COLO829 (cell line): ENCODE results near the gene IL1RAPL2.
"Not testable (repeated sequence)": the region's sequence is repeated elsewhere in the genome, so short reads cannot be mapped to it uniquely, and the experiment has no call there.

ENCODE experiments used
- DNase-seq: peaks from one replicate; pipeline ENCODE4 v3.0.0; 2012; ENCODE audit warnings: low spot score

Gene IL1RAPL2

GRCh38 chrX:105018865-105019264 is 452.9 kb downstream of the IL1RAPL2 start:
- no peak for DNase-seq

GRCh38 chrX:105028962-105029361 is 463.0 kb downstream of the IL1RAPL2 start:
- DNase-seq = not testable (repeated sequence)

DNA sequence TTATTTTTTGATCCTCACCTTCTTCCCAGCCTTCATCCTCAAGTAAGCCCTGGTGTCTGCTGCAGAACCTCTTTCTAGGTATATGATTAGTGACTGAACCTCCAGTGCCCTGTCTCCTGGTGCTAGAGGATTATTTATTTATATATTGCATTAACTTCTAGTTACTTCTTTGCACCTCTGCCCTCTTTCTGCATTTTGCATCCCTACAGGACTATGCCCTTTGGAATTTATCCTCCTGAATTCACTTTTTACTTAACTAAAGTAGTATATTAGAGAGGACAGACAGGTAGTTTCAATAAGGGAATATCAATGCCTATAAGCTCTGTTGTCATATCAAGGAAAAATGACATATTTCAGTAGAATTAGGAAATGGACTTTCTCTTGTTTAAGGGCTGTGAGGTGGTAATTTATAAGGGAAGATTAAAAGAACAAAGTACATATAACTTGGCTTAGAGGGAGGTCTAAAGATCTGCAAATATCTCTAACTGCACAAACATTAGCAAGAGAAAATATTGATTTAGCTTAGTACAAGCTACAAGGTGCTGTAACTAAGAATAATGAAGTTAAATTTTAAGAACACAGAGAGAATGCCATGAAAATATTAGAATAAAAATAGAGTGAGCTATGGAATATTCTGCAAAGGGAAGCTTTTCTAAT is 472.8 kb downstream of the IL1RAPL2 start:
- DNase-seq = no peak

DNA sequence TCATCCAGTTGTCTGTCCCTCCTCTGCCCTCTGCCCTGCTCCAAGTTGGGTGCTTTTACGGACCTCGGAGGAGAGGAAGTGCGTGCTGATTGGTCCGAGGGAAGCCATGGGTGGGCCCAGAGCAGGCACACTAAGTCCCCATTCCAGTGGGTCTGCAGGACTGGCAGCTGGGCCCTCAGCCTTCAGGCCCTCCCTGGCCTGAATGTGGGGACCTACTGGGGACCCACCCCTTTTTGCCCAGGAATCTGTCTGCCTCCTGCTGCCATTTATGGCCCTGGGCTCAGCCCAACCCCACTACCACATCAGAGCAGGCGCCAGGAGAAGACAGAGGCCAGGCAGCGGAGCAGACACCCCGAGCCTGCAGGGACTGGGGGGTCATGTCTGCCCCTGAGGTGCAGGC is 484.9 kb downstream of the IL1RAPL2 start:
- no peak for DNase-seq

DNA sequence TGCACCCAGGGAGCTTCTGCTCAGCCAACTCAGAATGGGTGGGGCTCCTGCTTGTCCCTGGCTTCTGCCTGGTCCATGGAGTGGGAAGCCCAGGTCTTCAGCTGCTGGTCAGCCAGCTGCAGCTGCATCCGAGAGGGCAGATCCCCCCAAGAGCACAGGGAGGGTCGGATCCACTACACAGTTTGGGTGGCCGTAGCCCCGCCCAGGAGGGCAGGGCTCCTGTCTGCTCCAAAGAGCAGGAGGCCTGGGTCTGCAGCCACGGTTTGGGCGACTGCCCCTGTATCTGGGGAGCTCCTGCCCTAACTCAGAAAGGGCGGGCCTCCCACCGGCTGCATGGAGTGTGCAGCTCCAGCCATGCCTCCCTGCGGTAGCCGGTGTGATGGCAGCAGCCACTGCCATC is 485.4 kb downstream of the IL1RAPL2 start:
- DNase-seq = no peak

DNA sequence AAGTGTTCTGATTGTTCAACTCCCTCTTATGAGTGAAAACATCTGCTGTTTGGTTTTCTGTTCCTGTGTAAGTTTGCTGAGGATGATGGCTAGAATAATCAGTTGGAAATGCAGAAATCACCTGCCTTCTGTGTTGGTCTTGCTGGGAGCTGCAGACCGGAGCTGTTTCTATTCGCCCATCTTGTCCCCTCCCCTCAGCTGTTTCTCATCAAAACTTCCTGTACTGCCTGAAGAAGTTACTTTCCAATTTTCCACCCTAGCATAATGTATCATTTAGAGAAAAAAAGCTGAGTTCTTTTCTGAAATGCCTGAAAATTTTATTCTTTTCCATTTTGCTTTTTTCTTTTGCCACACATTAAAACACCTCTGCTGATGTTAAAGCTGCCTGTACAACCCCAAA is 486.9 kb downstream of the IL1RAPL2 start:
- DNase-seq = no peak

DNA sequence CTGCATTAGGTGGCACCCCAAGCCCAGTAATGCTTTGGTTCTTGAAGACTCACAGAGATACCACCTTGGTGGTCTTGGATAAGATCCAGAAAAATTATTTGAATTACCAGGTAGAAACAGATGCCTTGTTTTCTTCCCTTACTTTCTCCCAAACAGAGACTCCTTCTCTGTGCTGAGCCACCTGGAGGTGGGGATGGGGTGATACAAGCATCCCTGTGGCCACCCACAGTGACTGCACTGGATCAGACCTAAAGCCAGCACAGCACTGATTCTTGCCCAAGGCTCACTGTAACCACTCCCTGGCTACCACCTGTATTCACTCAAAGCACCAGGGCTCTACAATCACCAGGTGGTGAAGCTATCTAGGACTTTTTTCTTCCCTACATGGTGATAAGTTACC is 497.7 kb downstream of the IL1RAPL2 start:
- no peak for DNase-seq

GRCh38 chrX:105098201-105098600 is 532.2 kb downstream of the IL1RAPL2 start:
- no peak for DNase-seq

GRCh38 chrX:105098812-105099211 is 532.8 kb downstream of the IL1RAPL2 start:
- DNase-seq = no peak

GRCh38 chrX:105101378-105101777 is 535.4 kb downstream of the IL1RAPL2 start:
- no peak for DNase-seq

DNA sequence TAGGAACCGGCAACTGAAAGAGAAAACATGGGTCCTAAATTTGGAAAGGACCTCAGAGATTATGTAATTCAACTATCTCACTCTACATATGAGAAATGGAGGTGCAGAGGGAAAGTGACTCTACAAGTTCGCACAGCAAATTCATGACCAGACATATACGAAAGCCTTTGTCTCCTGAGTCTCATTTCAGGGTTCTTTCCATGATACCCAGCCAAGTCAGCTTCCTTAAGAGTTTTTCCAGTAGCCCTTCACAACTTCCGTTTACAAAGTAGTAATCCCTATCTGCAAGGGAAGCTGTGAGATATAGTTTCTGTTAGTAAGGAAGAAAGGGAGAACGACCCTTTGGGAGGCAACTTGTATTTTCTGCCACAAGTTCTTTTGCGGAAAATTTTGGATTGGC is 543.9 kb downstream of the IL1RAPL2 start:
- no peak for DNase-seq

DNA sequence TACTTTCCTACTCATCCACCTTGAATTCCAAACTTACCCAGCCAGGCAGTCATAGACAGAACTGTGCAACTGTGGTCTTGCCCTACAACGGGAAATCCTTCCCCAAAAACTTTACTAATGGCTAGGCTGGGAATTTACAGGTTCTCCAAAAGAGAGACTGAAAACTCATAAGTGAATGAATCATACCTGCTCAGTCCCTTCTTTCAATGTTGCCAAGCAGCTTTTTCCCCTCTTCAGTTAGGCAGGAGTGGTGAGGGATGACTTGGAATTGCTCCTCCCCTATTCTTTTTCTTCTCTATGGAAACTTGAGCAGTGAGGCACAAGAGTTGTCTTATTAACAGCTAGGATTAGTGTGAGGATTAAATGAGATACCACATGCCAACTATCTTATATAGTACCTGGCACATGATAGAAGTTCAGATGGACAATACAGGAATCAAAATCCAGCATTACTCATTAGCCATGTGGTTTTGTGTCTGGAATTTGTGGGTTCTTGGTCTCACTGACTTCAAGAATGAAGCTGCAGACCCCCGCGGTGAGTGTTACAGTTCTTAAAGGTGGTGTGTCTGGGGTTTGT is 548.6 kb downstream of the IL1RAPL2 start:
- no peak for DNase-seq

- DNase-seq = not testable (repeated sequence)
These were observed 549.8 kb downstream of the IL1RAPL2 start for GRCh38 chrX:105115596-105116320.

- no peak for DNase-seq
These were observed 550.5 kb downstream of the IL1RAPL2 start for GRCh38 chrX:105116486-105116885.

GRCh38 chrX:105117621-105118020 is 551.6 kb downstream of the IL1RAPL2 start:
- no peak for DNase-seq

- no peak for DNase-seq
These were observed 554.5 kb downstream of the IL1RAPL2 start for GRCh38 chrX:105120463-105120862.

DNA sequence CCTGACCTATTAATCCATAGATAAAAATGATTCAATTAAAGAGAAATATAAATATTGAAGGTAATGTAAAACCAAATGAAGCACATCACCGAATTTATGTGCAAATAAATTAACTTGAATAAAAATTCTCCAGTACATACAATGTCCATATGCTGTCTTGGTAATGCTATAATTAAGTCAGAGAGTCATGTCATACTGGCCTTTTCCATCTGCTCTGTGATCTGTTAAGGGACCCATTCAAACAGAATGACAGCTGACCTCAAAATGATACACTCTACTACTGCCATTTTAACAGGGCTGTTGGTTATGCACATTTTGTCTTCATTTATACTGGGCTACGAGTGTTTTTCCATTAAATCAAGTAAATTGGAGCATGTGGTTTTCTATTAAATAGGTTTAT is 555.2 kb downstream of the IL1RAPL2 start:
- DNase-seq = no peak

DNA sequence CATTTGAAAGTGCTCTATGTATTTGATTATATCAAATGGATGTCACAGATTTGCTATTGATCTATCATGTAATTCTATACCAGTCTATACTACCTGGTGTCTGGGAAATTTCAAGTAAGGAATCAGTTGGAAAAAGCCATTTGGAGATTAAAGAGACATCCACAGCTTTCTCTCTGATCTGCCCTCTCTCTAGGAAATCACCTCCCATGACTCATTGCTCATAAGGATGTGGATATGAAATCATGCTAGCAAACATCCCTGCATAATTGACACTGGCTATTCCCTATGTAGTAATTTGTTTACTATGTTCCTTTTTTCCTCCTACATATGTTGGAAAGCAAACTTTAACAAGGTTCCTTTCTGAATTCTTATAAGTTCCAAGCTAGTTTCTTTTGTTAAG is 560.2 kb downstream of the IL1RAPL2 start:
- DNase-seq = no peak

GRCh38 chrX:105134273-105134672 is 568.3 kb downstream of the IL1RAPL2 start:
- no peak for DNase-seq

GRCh38 chrX:105136786-105137185 is 570.8 kb downstream of the IL1RAPL2 start:
- no peak for DNase-seq

DNA sequence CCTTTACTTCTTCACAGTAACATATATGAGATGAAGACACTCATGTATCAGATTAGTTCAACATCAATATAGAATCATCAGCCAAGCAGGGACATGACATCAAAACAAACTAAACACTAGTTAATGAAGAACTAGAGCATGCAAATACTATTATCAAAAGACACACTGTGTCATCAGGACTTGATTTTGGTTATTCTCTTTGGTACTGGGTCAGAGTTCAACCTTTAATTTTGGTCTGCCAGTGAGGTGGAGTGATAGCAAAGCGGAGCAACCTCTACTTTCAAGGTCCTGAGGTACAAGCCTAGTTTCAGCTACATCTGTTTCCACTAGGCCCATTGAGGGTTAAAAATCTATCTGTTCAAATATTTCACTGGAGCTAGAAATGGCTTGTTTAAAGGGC is 584.0 kb downstream of the IL1RAPL2 start:
- DNase-seq = no peak

GRCh38 chrX:105150557-105150956 is 584.6 kb downstream of the IL1RAPL2 start:
- DNase-seq = no peak

DNA sequence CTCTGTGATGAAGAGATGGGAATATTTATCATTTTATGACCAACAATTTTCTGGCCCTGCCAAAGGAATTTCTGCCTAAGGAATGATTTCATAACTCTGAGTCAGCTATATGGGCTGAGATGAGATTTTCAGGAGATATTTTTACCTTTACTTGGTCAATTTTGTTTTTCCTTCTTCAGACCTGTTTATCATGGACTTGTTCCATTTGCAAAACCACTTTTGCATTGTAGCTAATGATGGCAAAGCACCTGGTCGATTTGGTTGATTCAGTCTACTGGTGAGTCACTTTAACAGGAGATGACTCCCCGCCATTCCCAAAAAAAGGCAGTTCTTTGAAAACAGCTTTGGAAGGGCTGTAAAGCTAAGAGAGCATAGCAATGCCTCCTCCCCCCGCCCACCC is 601.2 kb downstream of the IL1RAPL2 start:
- no peak for DNase-seq

DNA sequence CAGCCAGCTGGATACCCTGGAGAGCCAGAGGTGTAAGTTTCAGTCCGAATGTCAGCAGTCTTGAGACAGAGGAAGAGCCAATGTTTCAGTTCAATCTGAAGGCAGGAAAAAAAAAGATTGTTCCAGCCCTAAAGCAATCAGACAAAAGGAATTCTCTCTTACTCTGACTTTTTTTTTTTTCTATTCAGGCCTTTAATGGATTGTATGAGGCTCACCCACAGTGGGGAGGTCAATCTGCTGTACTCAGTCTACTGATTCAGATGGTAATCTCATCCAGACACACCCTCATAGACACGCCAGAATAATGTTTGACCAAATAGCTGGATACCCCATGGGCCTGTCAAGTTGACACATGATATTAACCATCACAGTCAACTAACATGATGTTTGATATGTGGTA is 602.6 kb downstream of the IL1RAPL2 start:
- DNase-seq = no peak
